HG03378 (cell line): ENCODE measurements around the gene ERBIN.
"Not testable (repeated sequence)": the region's sequence is repeated elsewhere in the genome, so short reads cannot be mapped to it uniquely, and the experiment has no call there.

Source experiments
- ATAC-seq: cut with Tn5 transposase; IDR thresholded peaks from one replicate; pipeline ENCODE4 v1.9.1; 2021; ENCODE audit warnings: mild to moderate bottlenecking, moderate library complexity; ENCODE audit not compliant: unreplicated experiment

The ERBIN gene

DNA sequence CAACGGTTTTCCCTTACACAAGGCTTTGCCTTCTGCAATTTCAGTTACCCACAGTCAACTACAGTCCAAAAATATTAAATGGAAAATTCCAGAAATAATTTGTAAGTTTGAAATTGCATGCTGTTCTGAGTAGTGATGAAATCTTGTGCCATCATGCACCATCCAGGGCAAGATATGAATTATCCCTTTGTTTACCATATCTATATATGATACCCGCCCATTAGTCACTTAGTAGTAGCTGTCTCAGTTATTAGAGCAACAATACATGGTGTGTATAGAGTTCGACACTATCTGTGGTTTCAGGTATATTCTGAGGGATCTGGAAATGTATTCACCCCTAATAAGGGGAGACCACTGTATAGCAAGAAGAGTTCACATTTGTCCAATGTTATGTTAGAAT, 29.4 kb downstream of the ERBIN start:
- no peak for ATAC-seq

DNA sequence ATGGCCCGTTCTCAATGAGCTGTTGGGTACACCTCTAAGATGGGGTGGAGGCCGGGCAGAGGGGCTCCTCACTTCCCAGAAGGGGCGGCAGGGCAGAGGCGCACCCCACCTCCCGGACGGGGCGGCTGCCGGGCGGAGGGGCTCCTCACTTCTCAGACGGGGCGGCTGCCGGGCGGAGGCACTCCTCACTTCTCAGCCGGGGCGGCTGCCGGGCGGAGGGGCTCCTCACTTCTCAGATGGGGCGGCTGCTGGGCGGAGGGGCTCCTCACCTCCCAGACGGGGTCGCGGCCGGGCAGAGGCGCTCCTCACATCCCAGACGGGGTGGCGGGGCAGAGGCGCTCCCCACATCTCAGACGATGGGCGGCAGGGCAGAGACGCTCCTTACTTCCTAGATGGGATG, 31.3 kb downstream of the ERBIN start:
- not testable (repeated sequence) for ATAC-seq

DNA sequence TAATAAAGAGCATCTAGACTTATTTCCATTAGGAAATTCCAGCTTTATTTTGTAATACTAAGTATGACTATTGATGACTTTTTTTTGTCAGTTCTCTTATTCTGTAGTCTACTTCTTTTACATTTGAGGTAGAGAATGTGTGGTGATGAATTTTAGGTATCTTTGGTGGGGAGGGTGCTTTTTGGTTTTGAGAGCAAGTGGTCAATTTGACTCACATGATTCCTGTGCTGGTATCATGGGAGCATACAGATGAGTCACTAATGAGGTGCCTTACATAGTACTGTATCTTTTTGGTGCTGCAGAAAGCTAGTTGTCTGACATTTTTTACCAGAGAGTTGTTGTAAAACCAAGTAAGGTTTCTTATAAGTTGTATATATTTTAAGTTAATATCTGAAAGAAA, 35.3 kb downstream of the ERBIN start:
- peak; percentile 96 for ATAC-seq

DNA sequence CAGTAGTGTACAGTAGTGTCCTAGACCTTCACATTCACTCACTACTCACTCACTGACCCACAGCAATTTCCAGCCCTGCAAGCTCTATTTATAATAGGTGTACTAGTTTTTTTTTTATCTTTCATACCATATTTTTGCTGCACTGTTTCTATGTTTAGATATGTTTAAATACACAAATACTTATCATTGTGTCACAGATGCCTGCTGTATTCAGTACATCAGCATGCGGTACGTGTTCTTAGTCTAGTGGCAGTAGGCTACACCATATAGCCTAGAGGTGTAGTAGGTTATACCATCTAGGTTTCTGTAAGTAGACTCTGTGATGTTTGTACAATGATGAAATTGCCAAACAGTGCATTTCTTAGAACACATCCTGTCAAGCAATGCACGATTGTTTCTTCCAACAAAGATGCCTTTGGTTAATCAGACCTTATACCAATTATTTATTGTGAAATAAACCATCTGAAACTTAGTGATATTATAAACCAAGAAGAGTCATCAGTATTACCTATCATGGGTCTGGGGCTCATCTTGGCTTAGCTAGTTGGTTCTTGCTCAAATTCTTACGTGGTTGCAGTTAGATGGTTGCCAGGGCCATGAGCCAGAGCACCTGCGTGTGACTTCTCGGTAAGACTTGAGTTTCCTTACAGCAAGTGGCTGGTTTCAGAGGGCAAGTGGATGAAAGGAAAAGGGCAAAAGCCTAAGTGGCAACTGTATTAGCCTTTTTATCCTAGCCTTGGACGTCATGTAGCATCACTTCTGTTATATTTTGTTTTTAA, 41.1 kb downstream of the ERBIN start:
- ATAC-seq = no peak

GRCh38 chr5:65969539-65970393, 43.4 kb downstream of the ERBIN start:
- no peak for ATAC-seq

GRCh38 chr5:65970481-65971367, 44.3 kb downstream of the ERBIN start:
- no peak for ATAC-seq

- no peak for ATAC-seq
These were observed 45.3 kb downstream of the ERBIN start for GRCh38 chr5:65971643-65972042.

- not testable (repeated sequence) for ATAC-seq
These were observed 46.5 kb downstream of the ERBIN start for GRCh38 chr5:65972896-65973295.

DNA sequence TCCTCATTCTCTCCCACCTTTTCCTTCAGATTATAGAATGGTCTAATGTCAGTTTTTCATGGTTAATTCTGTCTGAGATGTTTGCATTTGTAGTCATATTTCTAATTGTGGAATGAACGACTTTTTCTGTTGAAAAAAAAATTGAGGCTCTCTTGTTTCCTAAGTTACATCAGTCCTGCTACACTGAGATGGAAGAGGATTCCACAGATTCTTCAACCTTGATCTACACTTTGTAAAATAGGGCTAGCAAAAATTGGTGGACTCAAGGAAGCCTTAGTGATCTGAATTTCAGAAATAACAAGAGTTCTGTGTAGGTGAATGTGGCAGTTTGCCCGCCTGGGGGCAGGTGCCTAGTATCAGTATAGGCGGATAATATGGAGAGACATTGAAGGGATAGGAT, 51.9 kb downstream of the ERBIN start:
- no peak for ATAC-seq

DNA sequence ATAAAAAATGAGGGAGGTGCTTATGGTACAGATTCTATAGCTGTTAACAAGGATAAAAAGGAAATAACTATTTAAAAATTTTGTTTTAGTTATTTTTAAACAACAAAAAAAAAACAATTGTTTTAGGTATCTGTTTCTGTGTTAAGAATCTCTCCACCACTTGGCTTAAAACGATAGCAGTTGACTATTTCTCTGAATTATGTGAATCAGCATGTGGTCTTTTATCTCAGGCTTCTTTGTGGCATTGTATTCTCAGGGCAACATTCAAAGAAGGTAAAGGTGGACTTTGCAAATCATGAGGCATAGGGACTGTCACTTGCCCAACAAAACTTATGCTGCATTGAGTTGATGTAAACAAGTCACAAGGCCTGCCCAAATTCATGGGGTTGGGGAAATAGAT, 55.2 kb downstream of the ERBIN start:
- ATAC-seq = no peak

- no peak for ATAC-seq
These were observed 55.7 kb downstream of the ERBIN start for GRCh38 chr5:65981969-65982619.

DNA sequence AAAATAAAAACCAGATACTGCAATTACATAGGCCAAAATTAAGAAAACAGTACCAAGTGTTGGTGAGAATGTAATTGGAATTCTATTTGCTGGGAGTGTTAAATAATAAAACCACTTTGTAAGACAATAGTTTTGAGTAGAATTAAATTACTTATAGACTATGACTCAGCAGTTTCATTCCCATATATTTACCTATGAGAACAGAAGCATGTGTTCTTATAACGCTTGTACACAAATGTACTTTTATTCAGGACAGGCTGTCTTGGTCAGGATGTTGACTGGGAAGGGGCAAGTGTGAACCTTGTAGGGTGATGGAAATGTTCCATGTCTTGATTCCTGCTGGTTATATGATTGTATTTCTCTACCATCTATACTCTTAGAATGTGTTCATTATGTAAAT, 56.3 kb downstream of the ERBIN start:
- no peak for ATAC-seq

GRCh38 chr5:65984098-65984885, 57.9 kb downstream of the ERBIN start:
- no peak for ATAC-seq

DNA sequence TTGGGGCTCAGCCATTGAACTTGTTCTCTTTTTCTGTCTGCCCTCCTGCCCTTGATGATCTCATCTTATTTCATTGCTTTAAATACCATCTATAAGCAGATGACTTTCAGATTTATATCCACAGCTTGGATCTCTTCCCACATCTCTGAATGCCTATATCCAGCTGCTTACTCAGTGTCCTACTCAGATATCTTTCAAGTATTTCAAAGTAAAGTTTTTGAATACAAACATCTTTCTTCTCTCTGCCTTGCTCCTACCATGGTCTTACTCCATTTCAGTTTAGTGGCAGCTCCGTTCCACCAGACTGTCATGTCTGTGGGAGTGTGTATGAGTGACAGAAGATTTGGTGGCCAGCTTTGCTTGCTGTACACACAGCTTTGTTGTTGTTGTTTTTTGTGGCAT, 59.7 kb downstream of the ERBIN start:
- ATAC-seq = no peak

DNA sequence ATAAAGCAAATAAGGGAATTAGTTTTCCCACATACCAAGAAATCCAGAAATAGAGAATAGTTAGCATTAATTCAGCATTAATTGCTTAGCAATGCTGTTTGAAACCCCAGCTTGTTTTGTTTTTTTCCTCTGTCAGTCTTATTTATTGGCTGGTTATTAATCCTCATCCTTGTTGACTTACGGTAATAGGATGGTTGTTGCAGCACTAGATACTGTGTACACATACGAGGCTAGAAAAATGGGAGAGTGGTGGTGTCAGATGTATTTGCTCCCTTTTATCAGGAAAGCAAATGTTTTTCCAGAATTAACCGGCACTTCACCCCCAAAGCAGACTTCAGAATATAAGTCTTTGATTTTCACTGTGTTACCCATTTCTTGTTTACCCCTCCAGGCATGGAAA, 60.4 kb downstream of the ERBIN start:
- ATAC-seq = no peak

- ATAC-seq = no peak
These were observed 61.6 kb downstream of the ERBIN start for GRCh38 chr5:65987982-65988381.

GRCh38 chr5:65989158-65989557, 62.8 kb downstream of the ERBIN start:
- no peak for ATAC-seq

DNA sequence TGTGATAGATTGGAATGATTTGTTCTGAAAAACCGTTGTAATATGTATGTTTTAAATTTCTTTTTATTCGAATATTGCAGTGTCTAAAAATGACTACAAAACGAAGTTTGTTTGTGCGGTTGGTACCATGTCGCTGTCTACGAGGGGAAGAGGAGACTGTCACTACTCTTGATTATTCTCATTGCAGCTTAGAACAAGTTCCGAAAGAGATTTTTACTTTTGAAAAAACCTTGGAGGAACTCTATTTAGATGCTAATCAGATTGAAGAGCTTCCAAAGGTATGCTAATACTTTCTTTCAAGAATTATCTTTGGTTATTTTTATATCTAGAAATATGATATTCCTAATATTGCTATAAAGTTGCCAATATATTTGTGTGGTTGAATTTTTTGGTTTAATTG, 66.3 kb downstream of the ERBIN start:
- ATAC-seq = no peak

- no peak for ATAC-seq
These were observed 67.9 kb downstream of the ERBIN start for GRCh38 chr5:65994117-65994786.
